Activated CD4-positive, alpha-beta T cell treated with anti-CD3 and anti-CD28 coated beads for 48 hours (primary cell): Measurements from ENCODE around the gene SLC38A3.

Experiments
- DNase-seq: peaks from one replicate; pipeline ENCODE4 v3.0.0-alpha.2; 2020

SLC38A3 gene

DNA sequence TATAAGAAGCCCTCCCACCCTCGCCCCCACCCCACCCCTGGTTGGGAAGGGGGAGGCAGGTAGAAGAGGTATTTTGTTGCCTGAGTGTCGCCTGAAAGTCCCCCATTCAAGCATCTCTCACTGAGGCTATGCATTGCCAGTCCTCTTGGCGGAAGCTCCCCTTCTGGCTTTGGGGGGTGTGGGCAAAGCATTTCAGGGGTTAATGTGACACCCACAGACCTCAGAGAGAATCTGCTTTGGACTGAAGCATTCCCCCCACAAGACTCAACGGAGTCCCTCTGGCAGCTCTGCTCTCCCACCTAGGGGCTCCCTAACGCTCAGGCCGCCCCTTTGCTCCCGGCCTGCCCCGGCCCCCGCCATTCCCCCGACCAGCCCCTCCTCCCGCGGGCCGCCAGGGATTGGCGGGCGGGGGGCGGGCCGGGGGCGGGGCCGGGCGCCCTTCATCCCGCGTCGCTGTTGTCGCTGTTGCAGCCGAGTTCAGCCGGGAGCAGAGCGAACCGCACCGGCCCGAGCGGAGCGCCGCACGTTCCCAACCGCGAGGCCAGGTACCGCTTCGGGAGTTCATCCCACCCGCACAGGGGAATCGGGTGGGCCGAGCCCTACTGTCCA, at the start of gene SLC38A3:
TSS of gene SLC38A3 (plus strand) at position 468 of the 609 bp plus-strand sequence. CDS start 8,929 bp downstream, outside the sequence.
- peak; percentile 16 for DNase-seq

DNA sequence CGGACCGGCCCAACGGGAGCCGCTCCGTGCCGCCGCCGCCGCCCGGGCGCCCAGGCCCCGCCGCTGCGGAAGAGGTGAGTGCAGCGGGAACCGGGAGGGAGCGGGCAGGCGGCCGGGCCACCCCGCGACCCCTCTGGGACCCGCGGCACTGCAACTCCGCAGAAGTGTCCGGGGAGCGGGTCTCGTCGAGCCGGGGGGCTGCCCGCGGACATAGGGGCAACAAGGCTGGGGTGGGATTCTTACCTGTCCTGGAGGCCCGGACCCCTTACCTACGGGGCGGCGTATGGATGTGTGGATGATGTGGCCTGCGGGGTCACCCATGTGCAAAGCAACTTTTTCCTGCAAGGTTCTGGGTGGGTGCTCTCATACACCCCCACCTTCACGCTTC, 49.6 kb upstream of the SLC38A3 start:
- DNase-seq, result no peak

DNA sequence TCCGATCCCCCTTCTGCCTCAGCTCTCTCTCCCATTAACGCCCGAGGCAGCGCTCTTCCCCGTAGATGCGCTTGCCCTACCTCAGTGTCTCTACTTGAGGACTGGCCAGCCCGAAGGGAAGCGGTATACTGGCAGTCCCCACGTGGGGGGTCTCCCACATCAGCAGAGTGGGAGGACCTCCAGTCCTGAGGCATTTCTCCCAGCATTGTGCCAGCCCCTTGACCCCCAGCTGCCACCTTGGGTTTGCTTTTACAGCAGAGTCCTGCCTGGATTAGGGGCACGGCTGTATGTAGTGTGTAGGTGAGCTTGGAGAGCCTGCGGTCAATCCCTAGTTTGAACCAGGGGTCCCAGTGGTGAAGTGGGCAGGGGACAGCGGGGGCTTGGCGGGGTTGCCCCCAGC, 49.2 kb upstream of the SLC38A3 start:
- no peak for DNase-seq

DNA sequence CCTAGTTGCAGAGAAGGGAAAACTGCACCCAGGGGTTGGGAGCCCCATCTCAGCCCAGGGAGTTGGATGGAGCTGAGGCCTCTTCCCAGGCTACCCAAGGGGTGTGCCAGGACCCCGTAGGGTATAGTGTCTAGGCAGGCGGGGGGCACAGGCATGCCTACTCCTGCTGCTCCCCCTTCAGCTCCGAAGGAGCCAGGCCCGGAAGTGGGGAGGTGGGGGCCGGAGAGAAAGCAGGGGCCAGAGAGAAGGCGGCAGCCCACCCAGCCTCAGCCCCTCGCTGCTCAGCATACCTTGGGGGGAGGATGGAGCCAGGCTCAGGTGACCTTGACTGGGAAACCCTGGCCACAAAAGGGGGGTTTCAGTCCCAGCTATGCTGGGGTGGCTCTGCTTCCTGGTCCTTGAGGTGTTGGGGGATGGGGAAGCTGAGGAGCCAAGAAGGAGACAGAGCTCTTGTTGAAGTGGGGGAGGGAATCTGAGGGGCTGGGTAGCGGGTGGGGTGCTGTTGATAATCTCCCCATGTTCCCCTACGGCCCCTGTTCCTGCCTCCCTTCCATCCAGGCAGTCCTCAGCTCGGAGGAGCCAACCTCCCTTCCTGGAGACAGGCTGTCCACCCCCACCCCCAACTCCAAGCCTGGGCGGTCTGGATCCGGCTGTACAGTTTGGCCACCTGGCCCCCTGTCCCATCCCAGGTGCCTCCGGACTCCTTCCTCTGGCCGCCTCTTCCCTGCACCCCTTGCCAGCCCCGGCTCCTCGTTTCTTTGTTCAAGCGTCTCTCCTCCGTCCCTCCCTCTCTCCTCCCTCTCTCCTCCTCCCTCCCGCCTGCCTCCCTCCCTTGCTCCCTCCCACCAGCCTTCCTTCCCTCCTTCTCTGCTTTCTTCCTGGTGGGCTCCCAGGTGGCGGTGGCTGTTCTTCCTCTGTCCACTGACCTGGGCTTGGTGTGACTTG, 48.2 kb upstream of the SLC38A3 start:
- DNase-seq, result no peak

DNA sequence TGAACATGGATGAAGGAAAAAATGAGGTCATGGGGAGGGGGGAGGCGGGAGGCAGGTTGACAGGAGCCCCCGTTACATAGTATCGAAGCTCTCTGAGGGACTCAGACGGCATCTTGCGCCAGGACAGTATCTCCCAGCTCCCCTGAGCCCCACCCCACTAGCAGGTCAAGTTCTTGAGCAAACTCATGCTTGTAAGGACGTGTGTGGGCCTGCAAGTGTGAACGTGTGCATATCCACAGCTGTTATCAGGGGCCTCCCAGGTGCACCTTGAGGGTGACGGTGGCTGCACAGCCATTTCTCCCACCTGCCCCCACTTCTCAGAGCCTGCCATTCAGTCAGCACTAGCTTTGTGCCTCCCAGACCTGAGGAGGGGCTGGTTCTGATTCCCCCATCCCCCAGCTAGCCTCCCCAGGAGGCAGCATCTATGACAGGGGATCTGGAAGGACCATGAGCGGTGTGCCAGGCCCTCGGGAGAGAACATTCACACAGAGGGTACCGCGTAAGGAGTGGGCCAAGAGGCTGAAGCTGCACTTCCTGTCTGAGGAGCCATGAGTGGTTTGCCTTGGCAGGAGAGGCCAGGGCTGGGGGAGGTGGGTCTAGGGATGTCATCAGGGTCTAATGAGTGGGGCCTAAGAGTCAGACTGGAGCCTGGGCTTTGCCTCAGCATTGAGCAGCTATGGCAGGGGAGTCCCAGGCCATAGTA, 47.1 kb upstream of the SLC38A3 start:
- no peak for DNase-seq

DNA sequence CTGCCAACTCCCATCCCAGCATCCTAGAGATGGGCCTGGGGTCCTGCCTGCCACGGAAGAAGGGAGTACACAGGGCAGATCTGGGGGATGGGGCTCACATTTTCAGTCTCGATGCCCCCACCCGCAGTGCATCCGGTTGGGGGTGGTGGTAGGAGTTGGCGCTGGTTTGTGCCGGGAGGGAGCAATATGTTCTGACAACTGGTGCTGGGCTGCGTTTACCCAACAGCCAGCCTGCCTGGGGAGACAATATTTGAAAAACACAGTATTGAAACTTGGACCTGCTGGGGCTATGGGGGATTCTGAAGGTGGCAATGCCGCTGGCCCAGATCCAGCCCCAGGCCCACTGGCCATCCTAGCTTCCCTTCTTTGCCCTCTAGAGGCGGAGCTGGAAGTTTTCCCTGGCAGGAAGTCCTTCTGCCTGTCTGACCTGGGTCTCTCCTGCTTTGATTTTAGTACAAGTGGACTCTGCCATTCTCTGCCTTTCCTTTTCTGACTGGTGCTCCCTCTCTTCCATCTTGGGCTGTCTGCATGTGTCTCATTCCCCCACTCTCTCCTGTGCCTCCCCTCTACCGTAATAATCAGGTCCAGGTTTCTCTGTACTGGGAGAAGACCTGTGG, 46.4 kb upstream of the SLC38A3 start:
- no peak for DNase-seq

DNA sequence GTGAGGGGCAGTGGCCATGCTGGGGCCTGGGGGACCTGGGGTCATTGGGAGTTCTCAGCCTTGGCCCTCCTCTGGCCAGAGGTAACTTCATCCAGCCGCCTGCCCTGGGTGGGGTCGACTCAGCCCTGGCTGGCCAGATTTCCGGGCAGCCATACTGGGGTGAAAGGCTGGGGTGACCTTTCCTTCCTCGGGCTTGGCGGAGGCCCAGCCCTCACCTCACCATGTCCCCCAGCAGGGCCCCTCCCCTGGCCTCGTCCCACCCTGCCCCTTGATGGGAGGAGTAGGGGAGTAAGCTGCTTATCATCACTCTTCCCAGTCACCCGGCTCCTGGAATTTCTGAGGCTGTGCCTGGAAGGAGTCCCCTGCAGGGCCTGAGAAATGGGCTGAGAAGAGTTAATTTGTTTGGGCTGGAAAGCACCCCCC, 44.5 kb upstream of the SLC38A3 start:
- no peak for DNase-seq

DNA sequence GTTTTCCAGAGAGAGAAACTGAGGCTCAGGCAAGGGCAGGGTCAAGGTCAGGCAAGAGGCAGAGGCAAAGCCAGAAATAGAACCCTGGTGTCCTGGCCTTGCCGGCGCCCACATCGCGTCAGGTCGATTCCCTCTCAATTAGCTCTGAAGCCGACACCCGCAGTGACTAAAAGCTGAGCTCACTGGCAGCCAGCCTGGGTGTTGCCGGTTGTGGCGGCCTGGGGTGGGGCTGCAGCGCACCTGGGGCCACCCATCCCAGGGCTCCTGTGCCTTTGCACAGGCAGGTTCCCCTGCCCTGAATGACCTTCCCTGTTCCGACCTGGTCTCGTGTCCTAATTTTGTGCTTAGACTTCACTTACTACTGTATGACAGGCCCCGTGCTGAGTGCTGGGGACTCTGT, 43.8 kb upstream of the SLC38A3 start:
- DNase-seq, result no peak

DNA sequence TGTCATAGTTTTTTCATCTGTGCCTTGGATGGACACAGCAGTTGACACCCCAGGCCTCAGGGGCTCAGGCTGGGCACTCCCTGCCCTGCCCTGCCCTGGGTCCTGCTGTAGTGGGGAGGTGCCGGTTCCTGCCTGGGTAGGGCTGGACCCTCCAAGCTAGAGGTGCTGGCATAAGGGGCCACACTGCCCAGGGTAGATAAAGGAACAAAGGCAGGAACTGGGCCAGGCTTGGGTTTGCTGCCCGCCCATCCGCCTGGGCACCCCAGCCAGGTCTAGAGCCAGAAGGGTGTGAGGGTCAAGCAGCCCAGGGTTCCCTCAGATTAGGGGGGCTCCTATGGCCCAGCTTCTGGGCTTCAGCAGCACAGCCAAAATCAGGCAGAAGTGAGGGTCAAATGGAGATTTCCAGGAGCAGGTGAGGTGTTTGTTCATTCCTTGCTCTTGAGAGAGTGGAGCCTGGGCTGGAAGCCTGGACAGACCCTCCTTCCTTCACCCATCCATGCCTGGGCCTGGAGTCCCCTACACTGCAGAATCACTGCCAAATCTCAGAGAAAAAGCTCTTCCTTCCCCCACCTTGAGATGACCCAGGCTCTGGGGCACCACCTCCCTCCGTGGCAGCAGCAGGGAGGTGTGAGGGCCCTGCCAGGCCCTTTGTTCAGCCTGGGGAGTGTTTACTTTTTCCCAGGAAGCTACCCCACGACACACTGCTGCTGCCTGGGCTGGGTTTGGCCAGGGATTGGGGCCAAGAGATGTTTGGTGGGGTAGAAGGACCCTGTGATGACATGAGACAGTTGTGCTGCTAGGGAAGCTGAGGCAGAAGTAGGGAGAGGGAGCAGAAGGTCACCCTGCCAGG, 42.8 kb upstream of the SLC38A3 start:
- no peak for DNase-seq

DNA sequence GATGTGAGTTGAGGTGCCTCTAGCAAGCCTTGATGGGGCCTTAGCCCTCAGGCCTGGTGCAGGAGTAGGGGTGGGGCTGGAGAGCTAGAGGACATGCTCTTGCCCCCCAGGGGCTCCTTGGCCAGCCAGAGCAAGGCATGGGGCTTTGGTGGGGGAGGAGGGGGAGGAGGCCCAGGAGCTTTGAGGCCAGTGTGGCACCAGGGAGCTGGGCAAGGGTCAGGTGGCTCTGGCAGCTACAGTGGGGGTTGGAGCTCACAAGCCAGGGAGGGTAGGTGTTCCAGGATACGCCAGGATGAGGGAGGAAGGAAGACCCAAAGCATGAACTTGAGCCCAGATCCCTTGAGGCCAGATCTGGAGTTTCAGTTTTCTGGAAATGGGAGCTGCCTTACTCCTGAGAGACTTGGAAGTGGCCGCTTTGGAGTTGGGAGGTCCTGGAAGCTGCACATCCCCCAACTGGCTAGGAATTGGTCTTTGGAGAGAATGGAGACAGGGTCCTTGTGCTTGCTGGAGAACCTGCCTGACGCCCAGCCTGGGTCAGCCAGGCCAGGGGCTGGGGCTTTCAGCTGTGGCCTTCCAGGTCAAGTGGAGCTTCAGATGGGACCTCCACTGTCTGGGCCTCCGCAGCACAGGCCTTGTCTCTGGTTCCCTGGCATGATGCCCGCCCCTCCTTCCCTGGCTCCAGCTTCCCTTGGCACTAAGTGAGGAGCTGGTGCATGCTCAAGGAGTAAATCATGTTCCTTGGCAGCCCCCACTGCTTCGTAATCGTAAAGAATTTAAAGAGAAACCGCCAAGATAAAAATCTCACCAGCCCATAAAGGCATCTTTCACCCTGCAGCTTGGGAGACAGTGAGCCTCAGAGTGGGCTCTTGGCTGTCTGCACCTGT, 41.3 kb upstream of the SLC38A3 start:
- no peak for DNase-seq

DNA sequence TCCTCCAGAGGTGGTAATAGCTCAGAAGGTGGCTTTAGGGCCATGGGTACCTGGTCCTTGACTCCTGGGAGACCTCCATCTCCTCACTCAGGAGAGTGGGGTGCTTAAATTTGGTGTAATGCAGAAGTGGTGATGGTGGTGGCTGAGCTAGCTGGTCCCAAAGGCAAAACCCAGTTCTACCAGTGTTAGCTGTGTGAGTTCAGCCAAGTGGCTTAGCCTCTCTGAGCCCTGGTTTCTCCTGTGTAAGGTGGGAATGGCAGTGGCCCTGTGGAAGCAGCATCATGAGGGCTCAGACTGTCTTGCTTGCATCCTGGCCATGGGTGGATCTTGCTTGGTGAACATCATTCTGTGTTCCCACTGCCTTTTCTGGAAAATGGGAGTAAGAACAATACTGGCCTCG, 40.6 kb upstream of the SLC38A3 start:
- no peak for DNase-seq

DNA sequence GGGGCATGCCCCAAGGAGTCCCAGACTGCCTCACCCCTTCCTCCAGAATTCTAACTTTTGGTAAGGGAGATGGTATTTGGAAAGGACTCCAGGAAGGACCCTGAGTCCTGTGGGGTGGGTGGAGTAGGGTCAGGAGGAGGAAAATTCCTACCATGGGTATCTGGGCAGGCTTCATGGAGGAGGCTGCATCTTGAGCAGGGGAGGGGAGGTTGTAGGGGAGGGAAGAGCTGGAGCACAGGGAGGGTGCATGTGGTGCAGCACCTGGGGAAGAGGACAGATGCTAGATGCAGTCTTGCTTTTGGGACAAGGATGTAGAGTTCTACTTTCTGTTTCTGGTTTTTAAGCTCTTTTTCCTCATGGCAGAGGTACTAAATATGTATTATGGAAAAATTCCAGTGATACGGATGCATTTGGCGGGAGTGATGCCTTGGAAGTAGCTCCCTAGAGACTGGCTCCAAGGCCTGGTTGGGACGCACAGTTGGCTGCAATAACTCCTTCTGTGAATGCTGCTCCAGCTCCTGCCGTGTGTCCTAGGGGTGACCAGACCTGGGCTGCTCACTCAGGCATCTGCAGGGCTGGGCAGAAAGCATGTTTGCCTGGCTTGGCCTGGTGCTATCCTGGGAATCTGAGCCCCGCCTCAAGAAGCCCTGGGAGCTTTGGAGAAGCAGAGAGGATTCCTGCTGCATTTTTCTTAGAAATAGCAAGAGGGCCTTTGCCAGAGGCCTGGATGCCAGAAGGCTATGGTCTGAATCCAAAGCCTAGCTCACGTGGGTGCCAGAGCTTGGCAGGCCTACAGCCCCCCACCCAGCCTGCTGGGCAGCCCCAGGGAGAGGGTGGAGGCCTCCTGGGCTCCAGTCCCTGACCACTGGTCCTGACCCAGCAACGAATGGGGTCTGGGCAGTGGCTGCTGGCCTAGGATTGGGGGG, 39.8 kb upstream of the SLC38A3 start:
- no peak for DNase-seq

DNA sequence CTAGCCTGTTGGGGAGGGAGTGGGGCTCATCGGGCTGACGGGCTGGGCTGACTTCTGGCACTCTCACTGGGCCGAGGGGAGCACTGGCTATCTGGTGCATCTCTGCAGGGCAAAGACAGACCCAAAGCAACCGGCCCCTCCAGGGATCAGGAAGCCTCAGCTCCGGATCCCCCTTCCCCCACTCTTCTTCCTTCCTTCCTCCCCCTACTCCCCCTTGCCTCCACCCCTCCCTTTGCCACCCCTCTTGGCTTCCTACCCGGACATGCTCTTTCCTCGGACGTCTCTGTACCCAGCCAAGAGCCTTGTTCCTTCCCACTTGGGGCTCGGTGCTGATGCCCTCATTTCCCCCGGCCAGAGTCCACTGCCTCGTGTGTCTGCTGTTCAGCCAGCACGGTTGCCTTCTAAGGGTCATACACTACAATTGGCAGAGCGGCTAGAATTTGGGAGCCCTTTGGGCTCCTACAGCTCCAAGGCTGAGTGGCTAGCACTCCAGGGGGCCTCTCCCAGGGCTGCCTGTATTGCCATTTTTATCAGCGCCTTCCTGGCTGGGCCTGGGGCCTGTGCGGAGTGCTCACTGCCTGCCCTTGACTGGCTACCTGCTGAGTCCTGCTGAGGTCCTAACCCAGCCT, 39.0 kb upstream of the SLC38A3 start:
- DNase-seq, result no peak

DNA sequence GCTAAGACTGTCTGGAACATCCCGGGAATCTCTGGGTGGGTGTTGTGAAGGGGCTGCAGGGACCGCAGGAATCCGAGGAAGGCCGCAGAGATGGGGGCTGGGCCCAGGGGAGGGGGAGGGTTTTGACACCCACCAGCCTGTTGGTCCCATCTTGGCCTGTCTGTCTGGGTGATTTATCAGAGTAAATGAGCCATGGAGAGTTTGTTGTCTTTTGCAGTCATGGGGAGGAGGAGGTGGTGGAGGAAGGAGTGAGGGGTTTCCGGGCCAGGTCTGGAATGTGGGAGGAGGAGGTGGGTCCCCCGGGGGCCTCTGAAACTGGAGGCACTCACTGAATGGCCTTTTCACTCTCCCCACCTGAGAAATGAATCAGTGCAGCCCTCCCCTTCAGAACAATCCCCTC, 38.5 kb upstream of the SLC38A3 start:
- no peak for DNase-seq

DNA sequence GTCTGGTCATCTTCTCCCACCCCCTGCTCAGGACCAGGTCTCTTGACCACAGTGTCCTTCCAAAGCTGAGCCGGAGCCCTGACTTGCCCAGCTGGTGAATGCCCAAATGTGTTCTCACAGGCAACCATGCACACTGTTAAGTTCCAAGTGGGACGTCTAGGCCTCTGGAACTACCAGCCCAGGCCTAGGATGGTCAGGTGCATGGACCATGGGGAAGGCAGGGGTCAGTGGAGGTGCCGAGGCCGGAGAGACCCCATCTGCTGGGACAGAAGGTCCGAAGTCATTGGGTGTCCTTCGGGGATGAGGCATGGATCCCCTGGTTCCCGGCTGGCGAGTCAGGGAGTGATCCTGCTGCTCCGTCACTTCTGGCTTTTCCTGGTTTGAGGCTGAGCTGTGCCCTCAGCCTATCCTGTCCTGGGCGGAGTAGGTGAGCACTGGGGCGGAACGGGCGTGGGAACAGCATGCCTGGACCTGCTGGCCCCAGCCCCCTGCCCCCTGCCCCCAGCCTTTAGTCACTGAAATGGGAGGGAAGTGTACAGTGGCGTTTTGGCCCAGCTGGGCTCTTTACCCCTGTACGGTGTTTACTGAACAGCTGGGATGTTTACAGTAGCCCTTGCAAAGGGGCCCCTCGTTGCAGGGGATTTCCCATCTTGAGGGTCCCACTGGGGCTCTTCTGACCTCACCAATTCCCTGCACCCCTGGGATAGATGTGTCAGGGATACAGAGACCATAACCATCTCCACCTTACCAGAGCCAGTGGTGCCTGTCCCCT, 37.8 kb upstream of the SLC38A3 start:
- DNase-seq, result no peak

DNA sequence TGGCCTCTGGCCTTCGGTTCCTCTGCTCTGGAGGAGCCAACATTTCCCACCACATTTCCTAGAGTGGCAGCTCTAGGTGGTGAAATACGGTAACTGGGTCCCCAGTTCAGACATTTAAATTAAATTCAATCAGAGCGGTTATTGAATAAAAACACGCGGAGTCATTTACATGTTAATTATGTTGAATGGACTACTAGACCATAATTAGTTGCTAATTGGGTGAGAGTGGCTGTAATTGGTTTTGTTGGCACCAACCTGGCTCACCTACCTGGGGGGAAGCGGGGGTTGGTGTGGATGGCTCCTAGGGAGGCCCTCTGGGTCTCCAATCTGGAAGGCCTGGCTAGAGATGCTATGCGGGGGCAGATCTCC, 37.2 kb upstream of the SLC38A3 start:
- DNase-seq, result no peak

DNA sequence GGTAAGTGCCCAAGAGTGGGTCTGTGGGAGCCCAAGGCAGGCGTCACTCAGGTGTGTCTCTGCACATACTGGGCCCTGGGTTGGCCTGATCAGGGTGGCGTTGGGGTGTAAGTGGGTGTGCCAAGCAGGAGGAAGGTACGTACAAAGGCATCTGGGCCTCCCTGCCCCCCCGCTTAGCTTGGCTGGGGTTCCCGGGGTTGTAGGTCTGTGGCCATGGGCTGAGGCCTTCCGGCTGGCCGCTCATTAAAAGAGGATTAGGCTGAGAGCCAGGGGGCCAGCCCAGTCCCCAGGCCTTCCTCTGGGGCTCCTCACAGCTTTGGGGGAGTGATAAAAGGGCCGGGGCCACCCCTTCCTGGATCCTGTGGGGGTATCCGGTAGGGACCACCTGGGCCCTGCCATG, 36.7 kb upstream of the SLC38A3 start:
- DNase-seq, result no peak

DNA sequence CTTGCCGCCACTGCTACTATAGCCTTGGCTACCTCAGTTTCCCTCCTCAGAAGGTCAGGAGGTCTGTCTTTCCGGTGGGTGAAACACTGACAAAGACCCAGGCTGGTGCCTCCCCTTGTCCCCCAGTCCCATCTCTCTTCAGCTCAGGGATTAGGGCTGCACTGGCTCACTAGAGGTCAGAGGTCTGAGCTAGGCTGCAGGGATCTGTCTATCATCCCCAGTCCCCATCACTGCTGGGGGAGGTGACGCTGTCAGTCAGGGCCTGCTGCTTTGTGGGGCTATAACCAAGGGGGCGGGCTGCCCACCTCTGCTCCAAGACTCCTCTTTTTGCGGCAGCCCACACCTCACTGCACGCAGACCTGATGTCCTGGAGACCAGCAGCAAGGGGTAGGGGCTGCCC, 36.3 kb upstream of the SLC38A3 start:
- no peak for DNase-seq
